ENCODE results near the gene SQSTM1.

- no peak for TF ChIP-seq CREB1 (IDR thresholded peaks at IDR 0.05)
- TF ChIP-seq EP300 (IDR thresholded peaks at IDR 0.05; ENCODE audit: borderline replicate concordance in 1 of 2, low read depth in 2 of 2, low read length in 2 of 2), result no peak
- no peak for TF ChIP-seq ATF3 (IDR thresholded peaks at IDR 0.05; ENCODE audit: insufficient read depth, low read depth, low read length)
- no peak for TF ChIP-seq CEBPB (IDR thresholded peaks at IDR 0.05; ENCODE audit: low read depth, low read length)
- TF ChIP-seq POLR2AphosphoS5 (IDR thresholded peaks at IDR 0.05; ENCODE audit: low read depth, low read length), result no peak
- TF ChIP-seq EZH2 (IDR thresholded peaks at IDR 0.05; ENCODE audit: low read depth, low read length, severe bottlenecking), result no peak
- TF ChIP-seq SIN3A (conservative IDR thresholded peaks at IDR 0.05 in 1 of 2, IDR thresholded peaks at IDR 0.05 in 1 of 2; ENCODE audit: low read depth in 1 of 2, low read length in 2 of 2), result no peak
- TF ChIP-seq ASH2L (IDR thresholded peaks at IDR 0.05; ENCODE audit: low read length), result no peak
Observed at GRCh38 chr5:179798144-179798770, 22.4 kb upstream of the SQSTM1 start.

Data from H1 (cell line).